ENCODE data around the gene LAMA5. TPM values are rescaled to one million over a fixed set of nuclear protein-coding genes. Genes with fewer than 3 reads are reported as not detected.

The LAMA5 gene
- total and polyA plus RNA-seq, 5 donors from 2014 or later, result 0.30 to 0.91 TPM; not detected in 3

GRCh38 chr20:62330576-62331317 is 36.4 kb downstream of the LAMA5 start:
- H3K4me3 ChIP-seq (ENCODE audit: low read depth, low read length), result no peak overlapping the region
- Mint-ChIP-seq H3K36me3 (no peaks in the 10 kb centered on the region), H3K27me3 (no peaks in the 10 kb centered on the region), H3K4me1 (no peaks in the 10 kb centered on the region), H3K4me3 (no peak overlapping the region), H3K27ac (no peak overlapping the region), H3K9me3 (no peaks in the 10 kb centered on the region)
- no peaks in the 10 kb centered on the region for H3K27me3 ChIP-seq (ENCODE audit: control insufficient read depth, insufficient read depth, low read length)
- ATAC-seq (ENCODE audit: low read depth in 2 of 2) (no peak), DNase-seq (no peak)
- no peaks in the 10 kb centered on the region for H3K4me1 ChIP-seq (ENCODE audit: control insufficient read depth, insufficient read depth, low read length, poor library complexity, severe bottlenecking)
- no peaks in the 10 kb centered on the region for H3K36me3 ChIP-seq (ENCODE audit: control insufficient read depth, insufficient read depth, low read length)
- H3K27ac ChIP-seq (ENCODE audit: insufficient read depth, low read length, poor library complexity, severe bottlenecking), result no peak overlapping the region
- no peaks in the 10 kb centered on the region for H3K9me3 ChIP-seq (ENCODE audit: control insufficient read depth in 2 of 2, low read length in 2 of 2)

DNA sequence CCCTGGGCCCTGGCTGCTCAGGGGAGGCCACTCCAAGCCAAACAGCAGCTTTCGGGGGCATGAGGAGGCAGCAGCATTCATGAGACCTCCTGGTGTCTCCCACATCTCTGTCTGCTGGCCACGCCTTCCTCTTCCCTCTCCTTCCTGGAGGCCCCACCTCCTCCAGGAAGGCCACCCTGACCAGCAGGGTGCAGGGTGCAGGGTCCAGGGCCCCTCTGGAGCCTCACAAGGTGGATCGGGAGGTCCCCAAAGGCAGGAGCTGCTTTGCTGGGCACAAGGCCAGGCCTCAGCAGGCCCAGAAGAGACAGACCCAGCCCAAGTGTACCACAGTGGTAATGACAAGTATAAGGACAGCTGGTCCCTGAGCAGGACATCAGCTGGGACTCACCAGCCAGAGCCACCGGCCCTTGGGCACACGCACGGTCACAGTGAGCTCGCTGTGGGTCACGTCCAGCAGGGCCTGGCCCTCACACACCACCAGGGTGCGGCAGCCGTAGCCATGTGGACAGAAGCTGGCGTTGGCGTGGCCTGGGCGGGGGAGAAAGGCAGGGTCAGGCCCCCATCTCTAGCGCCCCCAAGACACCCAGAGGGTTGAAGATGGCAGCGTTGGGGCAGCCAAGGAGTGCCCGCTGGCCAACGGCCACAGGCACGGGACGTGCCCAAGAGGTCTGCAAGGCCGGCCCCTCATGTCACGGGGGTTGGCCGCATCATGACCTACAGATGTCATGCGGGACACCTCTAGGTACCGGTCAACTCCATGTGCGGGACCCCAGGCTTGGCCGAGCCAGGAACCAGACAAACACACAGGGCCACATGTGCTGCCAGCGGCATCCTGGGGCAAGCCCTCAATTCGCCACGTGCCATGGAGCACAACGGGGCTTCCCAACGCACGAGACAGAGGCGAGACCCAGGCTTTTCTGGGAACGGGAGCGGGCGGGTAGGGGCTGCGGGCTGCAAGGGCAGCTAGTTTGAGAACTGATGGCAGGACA is 37.4 kb downstream of the LAMA5 start:
- no peak overlapping the region for H3K4me3 ChIP-seq (ENCODE audit: low read depth, low read length)
- ATAC-seq (ENCODE audit: low read depth in 2 of 2), result no peak
- no peaks in the 10 kb centered on the region for H3K36me3 Mint-ChIP-seq
- no peaks in the 10 kb centered on the region for H3K27me3 ChIP-seq (ENCODE audit: control insufficient read depth, insufficient read depth, low read length)
- no peak for DNase-seq
- H3K36me3 ChIP-seq (ENCODE audit: control insufficient read depth, insufficient read depth, low read length), result no peaks in the 10 kb centered on the region
- no peaks in the 10 kb centered on the region for H3K4me1 Mint-ChIP-seq
- H3K4me3 Mint-ChIP-seq, result no peak overlapping the region
- no peaks in the 10 kb centered on the region for H3K9me3 ChIP-seq (ENCODE audit: control insufficient read depth in 2 of 2, low read length in 2 of 2)
- no peaks in the 10 kb centered on the region for H3K27me3 Mint-ChIP-seq
- H3K4me1 ChIP-seq (ENCODE audit: control insufficient read depth, insufficient read depth, low read length, poor library complexity, severe bottlenecking), result no peaks in the 10 kb centered on the region
- no peaks in the 10 kb centered on the region for H3K9me3 Mint-ChIP-seq
- H3K27ac Mint-ChIP-seq, result no peak overlapping the region
- no peak overlapping the region for H3K27ac ChIP-seq (ENCODE audit: insufficient read depth, low read length, poor library complexity, severe bottlenecking)

DNA sequence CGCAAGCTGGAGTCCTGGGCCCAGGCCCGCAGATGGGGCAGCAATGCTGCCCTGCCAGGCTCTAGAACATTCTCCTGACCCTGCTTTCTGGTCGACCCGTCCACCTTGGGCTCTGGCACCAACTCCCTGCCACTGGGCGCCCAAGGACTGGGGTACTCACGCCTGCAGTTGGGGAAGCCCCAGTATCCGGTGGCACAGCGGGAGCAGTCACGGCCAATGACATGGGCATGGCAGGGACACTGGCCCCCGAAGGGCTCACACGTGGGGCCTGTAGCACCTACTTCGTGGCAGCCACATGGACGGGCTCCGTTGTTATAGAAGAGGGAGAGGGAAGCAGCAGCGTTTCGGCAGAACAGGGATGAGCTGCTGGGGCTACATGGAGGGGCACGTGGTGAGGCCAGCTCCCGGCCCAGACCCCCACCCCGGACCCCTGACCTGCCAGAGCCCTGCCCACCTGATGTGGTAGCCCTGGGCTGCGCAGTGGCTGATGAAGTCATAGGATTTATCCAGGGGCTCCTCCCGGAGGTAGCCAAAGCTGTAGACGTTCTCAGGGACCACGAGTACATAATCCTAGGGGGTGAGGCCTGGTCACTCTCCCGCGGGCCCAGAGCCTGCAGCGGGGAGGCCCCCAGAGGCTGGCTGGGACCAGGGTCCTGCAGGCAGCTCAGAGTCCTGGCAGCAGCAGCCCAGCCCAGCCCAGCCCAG is 38.3 kb downstream of the LAMA5 start:
- Histone ChIP-seq H3K4me1 (ENCODE audit: control insufficient read depth, insufficient read depth, low read length, poor library complexity, severe bottlenecking) (no peaks in the 10 kb centered on the region), H3K36me3 (ENCODE audit: control insufficient read depth, insufficient read depth, low read length) (no peaks in the 10 kb centered on the region), H3K4me3 (ENCODE audit: low read depth, low read length) (no peak overlapping the region), H3K9me3 (ENCODE audit: control insufficient read depth in 2 of 2, low read length in 2 of 2) (no peaks in the 10 kb centered on the region), H3K27ac (ENCODE audit: insufficient read depth, low read length, poor library complexity, severe bottlenecking) (no peak overlapping the region), H3K27me3 (ENCODE audit: control insufficient read depth, insufficient read depth, low read length) (no peaks in the 10 kb centered on the region)
- no peak for DNase-seq
- Mint-ChIP-seq H3K27me3 (no peaks in the 10 kb centered on the region), H3K9me3 (no peaks in the 10 kb centered on the region), H3K27ac (no peak overlapping the region), H3K36me3 (no peaks in the 10 kb centered on the region), H3K4me1 (no peaks in the 10 kb centered on the region), H3K4me3 (no peak overlapping the region)
- ATAC-seq (ENCODE audit: low read depth in 2 of 2), result no peak

- H3K4me1 Mint-ChIP-seq, result no peaks in the 10 kb centered on the region
- no peaks in the 10 kb centered on the region for H3K9me3 ChIP-seq (ENCODE audit: control insufficient read depth in 2 of 2, low read length in 2 of 2)
- no peaks in the 10 kb centered on the region for H3K4me1 ChIP-seq (ENCODE audit: control insufficient read depth, insufficient read depth, low read length, poor library complexity, severe bottlenecking)
- no peak overlapping the region for H3K27ac ChIP-seq (ENCODE audit: insufficient read depth, low read length, poor library complexity, severe bottlenecking)
- H3K36me3 ChIP-seq (ENCODE audit: control insufficient read depth, insufficient read depth, low read length), result no peaks in the 10 kb centered on the region
- DNase-seq (no peak), ATAC-seq (ENCODE audit: low read depth in 2 of 2) (no peak)
- H3K27ac Mint-ChIP-seq, result no peak overlapping the region
- no peaks in the 10 kb centered on the region for H3K27me3 ChIP-seq (ENCODE audit: control insufficient read depth, insufficient read depth, low read length)
- H3K27me3 Mint-ChIP-seq, result peaks cover 3% of the 10 kb centered on the region
- H3K9me3 Mint-ChIP-seq, result no peaks in the 10 kb centered on the region
- no peak overlapping the region for H3K4me3 ChIP-seq (ENCODE audit: low read depth, low read length)
- no peaks in the 10 kb centered on the region for H3K36me3 Mint-ChIP-seq
- H3K4me3 Mint-ChIP-seq, result no peak overlapping the region
Measured at GRCh38 chr20:62327726-62328495, 39.2 kb downstream of the LAMA5 start.

DNA sequence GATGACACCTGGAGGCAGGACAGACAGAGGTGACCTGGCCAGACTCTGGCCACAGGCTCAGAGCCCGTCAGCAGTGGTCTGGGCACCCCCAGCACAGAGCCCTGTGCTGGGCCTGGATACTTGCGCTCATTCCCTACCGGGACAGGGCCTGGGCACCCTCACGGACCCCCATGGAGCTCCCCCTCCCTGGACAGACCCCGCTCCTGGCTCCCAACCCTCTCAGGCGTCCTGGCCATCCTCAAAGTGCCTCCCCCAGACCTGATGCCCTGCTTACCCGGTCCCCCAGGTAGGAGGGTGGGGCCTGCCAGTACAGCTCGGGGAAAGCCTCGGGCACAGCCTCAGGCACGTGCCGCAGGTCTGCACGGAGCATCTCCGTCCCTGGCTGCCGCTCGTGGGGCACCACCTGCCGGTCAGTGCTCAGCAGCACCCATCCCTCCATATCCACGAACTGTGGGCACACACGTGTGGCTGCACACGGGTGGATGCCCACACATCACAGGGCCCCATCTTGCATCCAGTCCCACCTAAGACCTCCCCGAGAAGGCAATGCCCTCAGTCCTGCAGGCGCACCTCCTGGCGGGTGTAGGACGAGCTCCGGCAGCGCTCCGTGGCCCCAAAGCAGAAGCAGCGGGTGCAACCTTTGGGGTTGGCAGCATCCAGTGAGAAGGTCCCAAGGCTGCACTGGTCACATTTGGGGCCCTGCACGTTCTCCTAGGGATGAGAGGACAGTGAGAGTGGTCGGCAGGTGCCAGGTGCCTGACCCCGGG is 40.0 kb downstream of the LAMA5 start:
- no peak overlapping the region for H3K27ac Mint-ChIP-seq
- Histone ChIP-seq H3K9me3 (ENCODE audit: control insufficient read depth in 2 of 2, low read length in 2 of 2) (no peaks in the 10 kb centered on the region), H3K4me1 (ENCODE audit: control insufficient read depth, insufficient read depth, low read length, poor library complexity, severe bottlenecking) (no peaks in the 10 kb centered on the region), H3K27me3 (ENCODE audit: control insufficient read depth, insufficient read depth, low read length) (no peaks in the 10 kb centered on the region), H3K27ac (ENCODE audit: insufficient read depth, low read length, poor library complexity, severe bottlenecking) (no peak overlapping the region), H3K36me3 (ENCODE audit: control insufficient read depth, insufficient read depth, low read length) (no peaks in the 10 kb centered on the region), H3K4me3 (ENCODE audit: low read depth, low read length) (no peak overlapping the region)
- no peaks in the 10 kb centered on the region for H3K9me3 Mint-ChIP-seq
- H3K4me3 Mint-ChIP-seq, result no peak overlapping the region
- no peaks in the 10 kb centered on the region for H3K36me3 Mint-ChIP-seq
- no peaks in the 10 kb centered on the region for H3K4me1 Mint-ChIP-seq
- ATAC-seq (ENCODE audit: low read depth in 2 of 2) (no peak), DNase-seq (no peak)
- H3K27me3 Mint-ChIP-seq, result peaks cover 4% of the 10 kb centered on the region

DNA sequence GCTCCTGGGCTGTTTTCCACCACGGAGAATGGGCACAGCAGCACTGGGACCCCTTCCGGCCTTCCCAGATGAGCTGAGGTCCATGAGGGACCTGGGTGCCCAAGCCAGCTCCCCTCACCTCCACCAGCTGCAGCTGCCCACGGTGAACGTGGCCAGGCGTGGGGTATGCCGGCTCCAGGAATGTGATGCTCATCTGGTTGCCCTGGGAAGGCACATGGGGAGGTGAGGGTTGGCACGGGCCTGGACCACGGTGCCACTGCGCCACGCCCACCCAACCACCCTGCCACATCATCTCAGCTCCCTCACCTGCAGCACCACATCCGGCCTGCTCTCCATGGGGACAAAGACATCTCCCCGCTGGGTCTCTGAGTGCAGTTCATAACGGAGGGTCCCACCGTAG is 40.6 kb downstream of the LAMA5 start:
- Histone ChIP-seq H3K27ac (ENCODE audit: insufficient read depth, low read length, poor library complexity, severe bottlenecking) (no peak overlapping the region), H3K9me3 (ENCODE audit: control insufficient read depth in 2 of 2, low read length in 2 of 2) (no peaks in the 10 kb centered on the region), H3K4me1 (ENCODE audit: control insufficient read depth, insufficient read depth, low read length, poor library complexity, severe bottlenecking) (no peaks in the 10 kb centered on the region), H3K4me3 (ENCODE audit: low read depth, low read length) (no peak overlapping the region), H3K27me3 (ENCODE audit: control insufficient read depth, insufficient read depth, low read length) (no peaks in the 10 kb centered on the region), H3K36me3 (ENCODE audit: control insufficient read depth, insufficient read depth, low read length) (no peaks in the 10 kb centered on the region)
- DNase-seq, result no peak
- no peak overlapping the region for H3K4me3 Mint-ChIP-seq
- no peaks in the 10 kb centered on the region for H3K36me3 Mint-ChIP-seq
- H3K4me1 Mint-ChIP-seq, result no peaks in the 10 kb centered on the region
- H3K27me3 Mint-ChIP-seq, result peaks cover 4% of the 10 kb centered on the region
- no peak overlapping the region for H3K27ac Mint-ChIP-seq
- ATAC-seq (ENCODE audit: low read depth in 2 of 2), result no peak
- H3K9me3 Mint-ChIP-seq, result no peaks in the 10 kb centered on the region

Data from CD4-positive, CD25-positive, alpha-beta regulatory T cell (primary cell).